Mesenchymal stem cell (in vitro differentiated cells and primary cell): ENCODE results near the gene METTL3.

Experiments
- DNase-seq: peaks from one replicate; pipeline ENCODE4 v3.0.0-alpha.2; 2013
- H2AFZ ChIP-seq: one replicate; pipeline ENCODE4 v1.6.1; 2013; ENCODE audit warnings: low read depth, mild to moderate bottlenecking, control low read depth, inconsistent platforms, low read length, moderate library complexity
- H2AK5ac ChIP-seq: 2 replicates; pipeline ENCODE4 v1.6.1; 2013; ENCODE audit warnings: low read length, moderate library complexity, mild to moderate bottlenecking, inconsistent platforms; ENCODE audit not compliant: severe bottlenecking
- H2BK120ac ChIP-seq: one replicate; pipeline ENCODE4 v1.6.1; 2013; ENCODE audit warnings: low read depth, mild to moderate bottlenecking, inconsistent platforms, low read length, moderate library complexity
- H2BK12ac ChIP-seq, 2 experiments: one replicate each; pipeline ENCODE4 v1.6.1; 2013; ENCODE audit warnings: inconsistent platforms in 2 of 2, low read length in 2 of 2, mild to moderate bottlenecking in 2 of 2, moderate library complexity in 2 of 2, control low read depth in 1 of 2
- H2BK15ac ChIP-seq: one replicate; pipeline ENCODE4 v1.6.1; 2013; ENCODE audit warnings: mild to moderate bottlenecking, low read depth, inconsistent platforms; ENCODE audit not compliant: poor library complexity, severe bottlenecking
- H2BK5ac ChIP-seq: 2 replicates; pipeline ENCODE4 v1.6.1; 2013; ENCODE audit warnings: low read depth, mild to moderate bottlenecking, low read length, control low read depth, inconsistent platforms; ENCODE audit not compliant: poor library complexity, severe bottlenecking
- H3K14ac ChIP-seq, 2 experiments: one replicate each; pipeline ENCODE4 v1.6.1; 2013; ENCODE audit warnings: inconsistent platforms in 2 of 2, low read length in 2 of 2, control low read depth in 1 of 2, mild to moderate bottlenecking in 1 of 2, moderate library complexity in 1 of 2
- H3K18ac ChIP-seq, 2 experiments: one replicate each; pipeline ENCODE4 v1.6.1; 2013; ENCODE audit warnings: inconsistent platforms in 2 of 2, low read length in 2 of 2, control low read depth in 1 of 2, low read depth in 1 of 2, mild to moderate bottlenecking in 1 of 2
- H3K23ac ChIP-seq, 2 experiments: one replicate each; pipeline ENCODE4 v1.6.1; 2013; ENCODE audit warnings: inconsistent platforms in 2 of 2, low read length in 2 of 2, mild to moderate bottlenecking in 2 of 2, moderate library complexity in 2 of 2, control low read depth in 1 of 2
- H3K27ac ChIP-seq: 2 replicates; pipeline ENCODE4 v1.5.1; 2013; ENCODE audit warnings: mild to moderate bottlenecking, moderate library complexity, low read length, control low read depth, inconsistent platforms; ENCODE audit not compliant: poor library complexity, severe bottlenecking
- H3K27me3 ChIP-seq, 2 experiments: 2 replicates each; pipeline versions ENCODE4 v1.6.1 to v1.7.0; 2013; ENCODE audit warnings: low read length in 2 of 2, mild to moderate bottlenecking in 2 of 2, moderate library complexity in 2 of 2, control low read depth in 1 of 2, inconsistent platforms in 1 of 2; ENCODE audit not compliant: control insufficient read depth in 1 of 2, insufficient read depth in 1 of 2
- H3K36me3 ChIP-seq, 2 experiments: 2 replicates each; pipeline versions ENCODE4 v1.6.1 to v1.7.0; 2013; ENCODE audit warnings: low read length in 2 of 2, control low read depth in 1 of 2, inconsistent platforms in 1 of 2, low read depth in 1 of 2, mild to moderate bottlenecking in 1 of 2; ENCODE audit not compliant: insufficient read depth in 2 of 2, control insufficient read depth in 1 of 2
- H3K4ac ChIP-seq, 2 experiments: one replicate each; pipeline ENCODE4 v1.6.1; 2013; ENCODE audit warnings: inconsistent platforms in 2 of 2, low read length in 2 of 2, mild to moderate bottlenecking in 2 of 2, moderate library complexity in 2 of 2, control low read depth in 1 of 2, low read depth in 1 of 2
- H3K4me1 ChIP-seq: 2 replicates; pipeline ENCODE4 v1.6.1; 2013; ENCODE audit warnings: low read depth, low read length, control low read depth; ENCODE audit not compliant: control insufficient read depth, insufficient read depth
- H3K4me2 ChIP-seq: 2 replicates; pipeline ENCODE4 v1.6.1; 2013; ENCODE audit warnings: low read length, mild to moderate bottlenecking, inconsistent platforms; ENCODE audit not compliant: poor library complexity, severe bottlenecking
- H3K4me3 ChIP-seq, 2 experiments: 2 replicates each; pipeline versions ENCODE4 v1.5.1 to v1.7.0; 2013; ENCODE audit warnings: low read length in 2 of 2, mild to moderate bottlenecking in 2 of 2, control low read depth in 1 of 2, low read depth in 1 of 2; ENCODE audit not compliant: insufficient read depth in 1 of 2
- H3K79me1 ChIP-seq: replicated peaks from 2 replicates; pipeline ENCODE4 v1.6.1; 2013; ENCODE audit warnings: mild to moderate bottlenecking, control low read depth, low read length, inconsistent platforms; ENCODE audit not compliant: poor library complexity, severe bottlenecking
- H3K9ac ChIP-seq: 2 replicates; pipeline ENCODE4 v1.7.0; 2013; ENCODE audit warnings: mild to moderate bottlenecking, low read length, moderate library complexity
- H3K9me3 ChIP-seq: 2 replicates; pipeline ENCODE4 v1.7.0; 2013; ENCODE audit warnings: mild to moderate bottlenecking, low read length; ENCODE audit not compliant: control insufficient read depth
- H4K8ac ChIP-seq: one replicate; pipeline ENCODE4 v1.6.1; 2013; ENCODE audit warnings: inconsistent platforms, mild to moderate bottlenecking, low read length, moderate library complexity
- H4K91ac ChIP-seq: one replicate; pipeline ENCODE4 v1.6.1; 2013; ENCODE audit warnings: mild to moderate bottlenecking, low read length, inconsistent platforms
- WGBS: methylation state at CpG from one replicate; pipeline ENCODE4 v1.1.7; 2013; ENCODE audit warnings: mixed read lengths; 5-methylcytosine and 5-hydroxymethylcytosine counted together

Gene METTL3

DNA sequence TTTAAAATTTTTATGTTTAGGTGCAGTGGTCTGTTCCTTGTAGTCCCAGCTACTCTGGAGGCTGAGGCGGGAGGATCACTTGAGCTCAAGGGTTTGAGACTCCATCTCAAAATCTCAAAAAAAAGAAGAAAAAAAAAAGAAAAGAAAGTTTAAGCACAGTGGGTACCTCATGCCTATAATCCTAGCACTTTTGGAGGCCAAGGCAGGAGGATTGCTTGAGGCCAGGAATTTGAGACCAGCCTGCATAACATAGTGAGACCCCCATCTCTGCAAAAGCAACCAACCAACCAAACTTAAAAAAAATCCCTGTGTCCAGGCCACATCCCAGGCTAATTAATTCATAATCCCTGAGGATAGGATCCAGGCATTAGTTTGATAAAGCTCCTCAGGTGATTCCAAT is 18.4 kb upstream of the METTL3 start:
- H2BK15ac ChIP-seq = no peak overlapping the region
- no peak overlapping the region for H3K27ac ChIP-seq
- no peak overlapping the region for H2AK5ac ChIP-seq
- no peak overlapping the region for H4K8ac ChIP-seq
- no peak overlapping the region for H2BK12ac ChIP-seq
- no peak overlapping the region for H3K4ac ChIP-seq
- no peak overlapping the region for H3K4me3 ChIP-seq
- DNase-seq = no peak
- no CpG with 5 or more reads among the region's 1 CpG for WGBS
- H3K4me1 ChIP-seq = peaks cover 13% of the 10 kb centered on the region
- H3K36me3 ChIP-seq = peaks cover 0 to 7% of the 10 kb centered on the region in 2 experiments
- H2BK120ac ChIP-seq = no peak overlapping the region
- H3K79me1 ChIP-seq = peaks cover 9% of the 10 kb centered on the region
- peaks cover 23 to 42% of the 10 kb centered on the region in 2 experiments for H3K27me3 ChIP-seq
- H2AFZ ChIP-seq = no peak overlapping the region
- no peaks in the 10 kb centered on the region for H3K9me3 ChIP-seq
- H3K18ac ChIP-seq = no peak overlapping the region
- H4K91ac ChIP-seq = no peak overlapping the region
- H2BK5ac ChIP-seq = no peak overlapping the region
- H3K14ac ChIP-seq = no peak overlapping the region
- no peak overlapping the region for H3K9ac ChIP-seq
- H3K23ac ChIP-seq = no peak overlapping the region
- no peak overlapping the region for H3K4me2 ChIP-seq

DNA sequence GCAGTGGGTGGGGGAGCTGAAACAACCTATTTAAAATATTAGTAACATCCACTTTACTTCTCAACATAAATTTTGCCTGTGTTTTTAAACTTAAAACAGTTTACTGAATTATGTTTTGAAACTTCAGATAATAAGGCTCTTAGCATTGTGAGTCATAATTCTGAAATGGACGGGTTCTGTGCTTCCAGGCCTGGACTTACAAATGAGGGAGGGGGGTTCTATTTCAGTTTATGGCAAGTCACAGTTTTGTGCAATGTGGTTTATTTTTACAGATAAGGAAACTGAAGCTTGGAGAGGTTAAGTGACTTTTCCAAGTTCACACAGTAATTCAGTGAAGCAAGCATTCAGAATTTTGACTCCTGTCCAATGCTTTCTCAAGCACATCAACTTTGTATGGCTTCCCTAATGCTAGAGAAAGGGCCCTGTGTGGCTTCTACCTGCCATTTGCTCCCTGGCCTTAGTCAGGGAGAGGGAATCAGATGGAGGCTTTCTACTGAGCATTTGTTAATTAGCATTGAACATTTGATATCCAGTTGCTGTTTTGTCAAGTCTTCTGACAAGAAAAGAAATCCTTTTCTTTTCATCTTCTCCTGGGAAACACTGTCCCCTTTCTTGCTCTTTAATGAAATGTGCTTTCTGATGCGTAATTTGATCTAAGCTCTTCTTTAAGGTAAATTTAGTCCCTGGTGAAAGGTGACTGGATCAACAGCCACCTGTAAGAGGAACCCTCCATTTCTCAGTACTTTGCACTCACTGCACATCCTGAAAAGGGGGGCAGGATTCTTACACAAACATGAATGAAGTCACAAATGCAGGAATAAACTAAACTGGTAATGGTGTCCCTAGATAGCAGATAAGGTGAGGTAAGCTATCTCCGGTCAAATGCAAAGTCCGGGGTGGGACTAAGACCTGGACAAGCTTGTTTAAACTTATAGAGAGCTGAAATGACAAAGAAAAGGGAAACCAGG is 17.5 kb upstream of the METTL3 start:
- Histone ChIP-seq H2BK5ac (no peak overlapping the region), H2AFZ (no peak overlapping the region), H4K8ac (no peak overlapping the region), H3K4me3 (no peak overlapping the region), H3K79me1 (peaks cover 17% of the 10 kb centered on the region), H3K4me2 (no peak overlapping the region), H3K36me3 (peaks cover 0 to 15% of the 10 kb centered on the region in 2 experiments), H4K91ac (no peak overlapping the region), H2BK120ac (no peak overlapping the region), H3K27ac (no peak overlapping the region), H3K9me3 (no peaks in the 10 kb centered on the region), H3K9ac (no peak overlapping the region), H3K23ac (no peak overlapping the region), H3K18ac (no peak overlapping the region), H2BK15ac (no peak overlapping the region), H3K4me1 (peaks cover 18% of the 10 kb centered on the region), H3K14ac (no peak overlapping the region), H2AK5ac (no peak overlapping the region), H3K27me3 (peaks cover 15 to 33% of the 10 kb centered on the region in 2 experiments), H2BK12ac (no peak overlapping the region), H3K4ac (no peak overlapping the region)
- DNase-seq = peak; percentile 67
- 69% methylated on average over 4 of the region's 4 CpGs for WGBS

DNA sequence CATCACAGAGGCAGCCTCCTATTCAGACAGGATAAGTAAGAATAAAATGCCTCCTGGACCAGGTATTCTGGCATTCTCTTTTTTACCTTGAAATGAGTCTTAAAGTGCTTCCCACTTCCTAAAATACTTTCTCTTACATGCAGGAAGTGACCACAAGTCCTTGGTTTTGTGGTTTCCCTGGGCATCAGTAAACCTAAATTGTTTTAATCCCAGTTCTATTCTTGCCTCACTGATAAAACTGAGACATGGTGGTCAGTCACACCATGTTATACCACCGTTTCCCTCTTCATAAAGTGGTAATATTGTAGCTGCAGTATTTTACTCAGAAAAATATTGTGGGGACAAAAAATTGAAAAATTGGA is 16.2 kb upstream of the METTL3 start:
- Histone ChIP-seq H3K9me3 (no peaks in the 10 kb centered on the region), H2BK120ac (no peak overlapping the region), H3K4ac (no peak overlapping the region), H3K27me3 (peaks cover 7 to 25% of the 10 kb centered on the region in 2 experiments), H3K9ac (no peak overlapping the region), H3K23ac (no peak overlapping the region), H3K27ac (peak overlapping the region; percentile 69), H3K79me1 (peaks cover 31% of the 10 kb centered on the region), H2BK15ac (no peak overlapping the region), H2AFZ (no peak overlapping the region), H3K14ac (no peak overlapping the region), H2BK5ac (no peak overlapping the region), H3K4me3 (no peak overlapping the region), H2AK5ac (no peak overlapping the region), H2BK12ac (no peak overlapping the region), H4K91ac (no peak overlapping the region), H3K4me1 (peaks cover 20% of the 10 kb centered on the region), H3K36me3 (peaks cover 0 to 26% of the 10 kb centered on the region in 2 experiments), H3K18ac (no peak overlapping the region), H4K8ac (no peak overlapping the region), H3K4me2 (no peak overlapping the region)
- DNase-seq = no peak
- WGBS = no CpG with 5 or more reads among the region's 1 CpG

DNA sequence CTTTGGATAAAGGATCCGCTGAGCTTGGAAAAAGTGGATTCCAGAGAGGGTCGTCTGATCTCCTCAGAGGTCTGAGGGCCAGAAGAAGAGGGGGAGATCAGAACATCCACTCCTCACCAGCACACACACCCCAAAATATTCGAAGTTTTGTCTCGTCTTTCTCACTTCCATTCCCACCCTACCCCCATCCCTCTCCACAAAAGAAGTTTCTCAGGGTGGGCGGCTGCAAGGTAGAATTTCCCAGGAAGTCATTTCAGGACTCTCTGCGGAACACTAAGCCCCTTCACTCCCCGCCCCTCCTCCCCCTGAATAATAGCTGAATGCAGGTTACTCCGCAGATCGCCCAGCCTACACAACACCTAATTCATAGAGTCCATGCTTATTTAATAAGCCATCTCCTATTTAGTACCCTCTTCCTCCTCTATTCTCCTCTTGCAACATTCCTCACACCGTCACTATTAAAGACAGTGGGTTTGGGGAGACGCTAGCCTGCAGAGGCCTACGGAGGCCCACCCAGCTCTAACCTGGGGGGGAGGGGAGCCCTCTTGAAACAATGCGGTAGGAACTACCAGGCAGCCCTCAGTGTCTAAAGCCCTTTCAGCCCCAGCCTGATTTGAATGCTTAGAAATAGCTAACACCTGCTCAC is 15.7 kb upstream of the METTL3 start:
- H3K9ac ChIP-seq = peak overlapping the region; percentile 74
- peaks cover 7 to 25% of the 10 kb centered on the region in 2 experiments for H3K27me3 ChIP-seq
- H3K9me3 ChIP-seq = no peaks in the 10 kb centered on the region
- H3K27ac ChIP-seq = peak overlapping the region; percentile 69
- no peak overlapping the region for H3K14ac ChIP-seq
- no peak overlapping the region for H3K4ac ChIP-seq
- no peak for DNase-seq
- H3K79me1 ChIP-seq = peaks cover 36% of the 10 kb centered on the region
- H2BK5ac ChIP-seq = peak overlapping the region; percentile 53
- H2BK12ac ChIP-seq = no peak overlapping the region
- no peak overlapping the region for H3K18ac ChIP-seq
- H4K91ac ChIP-seq = no peak overlapping the region
- no peak overlapping the region for H4K8ac ChIP-seq
- peaks cover 0 to 30% of the 10 kb centered on the region in 2 experiments for H3K36me3 ChIP-seq
- H2AK5ac ChIP-seq = no peak overlapping the region
- H2AFZ ChIP-seq = peak overlapping the region; percentile 68
- no peak overlapping the region for H2BK15ac ChIP-seq
- no peak overlapping the region for H3K23ac ChIP-seq
- no peak overlapping the region for H2BK120ac ChIP-seq
- peak overlapping the region; percentile 62 for H3K4me2 ChIP-seq
- 11% methylated on average over 12 of the region's 13 CpGs for WGBS
- H3K4me3 ChIP-seq = peak overlapping the region; percentile 75 to 76
- peaks cover 24% of the 10 kb centered on the region for H3K4me1 ChIP-seq
